NB4 (cell line): ENCODE data around the gene CTNNA2.
A peak's percentile ranks its signal among the peaks of the same experiment; 100 is the strongest.

Experiments
- DNase-seq: peaks from one replicate; pipeline ENCODE4 v3.0.0; 2010; ENCODE audit warnings: low read depth
- H3K4me3 ChIP-seq: one replicate; pipeline ENCODE4 v1.5.1; 2011; ENCODE audit warnings: mild to moderate bottlenecking, low read depth, low read length, moderate library complexity
- MYC ChIP-seq: IDR thresholded peaks from 2 replicates; pipeline ENCODE4 v1.6.1; 2011; ENCODE audit warnings: low read depth, low read length
- POLR2A ChIP-seq: IDR thresholded peaks from 2 replicates; pipeline ENCODE4 v1.6.1; 2011; ENCODE audit warnings: mild to moderate bottlenecking; ENCODE audit not compliant: insufficient read length; ENCODE audit errors: extremely low read depth
- TF ChIP-seq, protein P1 (sequence below): IDR thresholded peaks from 2 replicates; pipeline ENCODE4 v1.6.1; 2011; ENCODE audit warnings: low read depth, low read length
- TF ChIP-seq, protein P2 (sequence below): IDR thresholded peaks from one replicate; pipeline ENCODE4 v1.5.1; 2012; ENCODE audit warnings: low read depth, low read length

CTNNA2 gene

DNA sequence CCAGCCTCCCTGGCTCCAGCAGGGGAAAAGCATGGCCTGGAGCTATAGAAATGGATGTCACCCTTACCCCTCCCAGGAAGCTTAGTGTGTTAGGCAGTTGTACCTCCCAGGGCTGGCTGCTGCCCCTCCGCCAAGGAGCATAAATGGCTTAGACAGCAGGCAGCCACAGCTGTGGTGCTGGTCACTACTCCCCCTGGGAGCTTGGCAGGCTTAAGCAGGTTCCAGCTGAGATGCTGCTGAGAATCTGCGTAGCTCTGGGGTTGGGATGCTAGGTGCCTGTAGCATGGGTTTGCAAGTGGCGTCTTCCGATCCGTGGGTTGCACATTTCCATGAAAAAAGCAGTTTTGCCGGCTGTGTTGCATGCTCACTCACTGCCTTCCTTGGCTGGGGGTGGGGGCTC lies 369.7 kb downstream of the CTNNA2 start:
- no peak for DNase-seq
- TF ChIP-seq POLR2A (no peak), MYC (no peak)
- TF ChIP-seq, protein P1, sequence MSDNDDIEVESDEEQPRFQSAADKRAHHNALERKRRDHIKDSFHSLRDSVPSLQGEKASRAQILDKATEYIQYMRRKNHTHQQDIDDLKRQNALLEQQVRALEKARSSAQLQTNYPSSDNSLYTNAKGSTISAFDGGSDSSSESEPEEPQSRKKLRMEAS: no peak
- TF ChIP-seq, protein P2, sequence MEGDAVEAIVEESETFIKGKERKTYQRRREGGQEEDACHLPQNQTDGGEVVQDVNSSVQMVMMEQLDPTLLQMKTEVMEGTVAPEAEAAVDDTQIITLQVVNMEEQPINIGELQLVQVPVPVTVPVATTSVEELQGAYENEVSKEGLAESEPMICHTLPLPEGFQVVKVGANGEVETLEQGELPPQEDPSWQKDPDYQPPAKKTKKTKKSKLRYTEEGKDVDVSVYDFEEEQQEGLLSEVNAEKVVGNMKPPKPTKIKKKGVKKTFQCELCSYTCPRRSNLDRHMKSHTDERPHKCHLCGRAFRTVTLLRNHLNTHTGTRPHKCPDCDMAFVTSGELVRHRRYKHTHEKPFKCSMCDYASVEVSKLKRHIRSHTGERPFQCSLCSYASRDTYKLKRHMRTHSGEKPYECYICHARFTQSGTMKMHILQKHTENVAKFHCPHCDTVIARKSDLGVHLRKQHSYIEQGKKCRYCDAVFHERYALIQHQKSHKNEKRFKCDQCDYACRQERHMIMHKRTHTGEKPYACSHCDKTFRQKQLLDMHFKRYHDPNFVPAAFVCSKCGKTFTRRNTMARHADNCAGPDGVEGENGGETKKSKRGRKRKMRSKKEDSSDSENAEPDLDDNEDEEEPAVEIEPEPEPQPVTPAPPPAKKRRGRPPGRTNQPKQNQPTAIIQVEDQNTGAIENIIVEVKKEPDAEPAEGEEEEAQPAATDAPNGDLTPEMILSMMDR: no peak
- H3K4me3 ChIP-seq: no peak overlapping the region

DNA sequence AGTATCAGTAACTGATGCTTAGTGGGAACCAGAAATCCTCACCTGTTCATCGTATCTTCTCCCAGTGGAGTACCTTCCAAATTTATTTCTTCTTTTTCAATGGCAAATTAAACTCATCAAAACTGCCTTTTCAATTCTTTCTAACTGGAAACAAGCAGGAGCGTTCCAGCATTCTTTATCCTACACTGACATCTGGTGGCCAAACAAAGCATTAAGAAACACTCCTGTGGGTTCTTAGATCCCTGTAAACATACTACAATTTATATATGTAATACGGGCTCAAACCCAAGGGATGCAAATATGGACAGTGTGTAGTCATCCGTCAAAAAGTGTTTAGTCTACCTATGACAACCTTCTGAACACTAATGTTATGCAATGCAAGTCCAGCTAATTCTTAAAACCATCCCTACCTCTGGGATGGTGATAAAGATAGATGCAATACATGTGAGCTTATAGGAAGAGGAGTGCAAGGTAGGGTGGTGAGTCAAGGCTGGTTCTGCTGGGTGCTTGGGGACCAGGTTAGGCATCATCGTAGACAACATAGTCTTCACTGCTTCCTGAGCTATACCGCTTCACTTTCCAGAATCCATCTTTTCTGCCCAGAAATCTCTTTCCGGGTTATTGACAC lies 375.0 kb downstream of the CTNNA2 start:
- no peak for TF ChIP-seq POLR2A
- TF ChIP-seq, protein P2: peak; percentile 54
- TF ChIP-seq, protein P1: no peak
- TF ChIP-seq MYC: no peak
- DNase-seq: peak; percentile 69
- no peak overlapping the region for H3K4me3 ChIP-seq

DNA sequence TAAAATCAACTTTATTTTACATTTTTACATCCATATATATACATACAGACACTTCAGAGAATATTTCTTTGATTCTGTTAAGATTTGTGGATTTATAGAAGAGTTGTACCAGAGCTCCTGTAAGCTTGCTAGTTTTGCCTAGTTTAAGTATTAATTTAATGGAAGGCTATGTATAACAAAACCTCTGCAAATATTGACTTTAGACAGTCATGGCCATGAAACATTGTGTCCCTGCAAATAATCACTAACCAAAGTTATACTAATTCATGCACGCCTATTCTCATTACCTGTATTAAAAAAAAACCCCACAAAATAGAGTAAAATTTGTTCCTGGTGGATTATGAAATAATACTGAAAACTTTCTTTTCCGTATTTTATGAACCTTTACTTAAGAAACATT lies 379.3 kb downstream of the CTNNA2 start:
- no peak for DNase-seq
- no peak overlapping the region for H3K4me3 ChIP-seq
- TF ChIP-seq POLR2A (no peak), MYC (no peak)
- TF ChIP-seq, protein P2: no peak
- TF ChIP-seq, protein P1: no peak

DNA sequence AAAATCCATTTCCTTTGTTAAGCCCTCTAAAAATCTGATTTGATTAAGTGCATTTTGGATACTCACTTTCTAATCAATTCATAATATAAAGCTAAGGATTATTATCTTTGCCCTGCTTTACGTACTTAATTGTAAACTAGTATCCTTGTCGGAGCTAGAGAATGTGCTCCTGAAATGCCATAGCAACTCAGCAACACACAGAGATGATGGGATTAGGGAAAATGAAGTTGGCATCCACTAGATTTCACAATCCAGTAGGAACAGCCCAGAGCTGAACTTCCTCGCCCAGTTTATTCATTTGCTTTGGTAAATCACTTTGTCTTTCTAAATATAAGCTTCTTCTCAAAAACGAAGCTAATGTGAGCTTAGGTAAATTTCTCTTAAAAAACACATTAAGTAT lies 386.3 kb downstream of the CTNNA2 start:
- H3K4me3 ChIP-seq: no peak overlapping the region
- DNase-seq: no peak
- TF ChIP-seq MYC (no peak), POLR2A (no peak)
- TF ChIP-seq, protein P2: no peak
- TF ChIP-seq, protein P1: no peak

DNA sequence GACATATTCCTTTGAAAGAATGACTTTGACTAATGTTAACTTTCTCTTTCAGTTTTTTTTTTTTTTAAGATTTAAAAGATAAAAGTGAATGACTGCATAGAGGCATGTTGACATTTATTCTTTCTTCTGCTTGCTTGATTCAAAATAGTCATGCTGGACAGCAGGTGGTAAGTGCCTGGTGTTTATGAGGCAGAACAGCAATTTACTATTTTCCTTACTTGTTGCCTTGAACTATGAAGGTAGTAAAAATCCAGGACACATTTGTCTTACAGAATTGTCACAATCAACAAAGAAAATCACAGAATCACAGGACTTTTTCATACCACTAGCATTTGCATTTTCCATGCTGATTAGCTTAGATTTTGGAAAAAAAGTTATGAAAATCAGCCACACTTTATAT lies 388.3 kb downstream of the CTNNA2 start:
- H3K4me3 ChIP-seq: no peak overlapping the region
- TF ChIP-seq, protein P1: no peak
- TF ChIP-seq MYC (no peak), POLR2A (no peak)
- TF ChIP-seq, protein P2: no peak
- no peak for DNase-seq
